SK-N-SH (cell line): Measurements from ENCODE around the gene TECR. TPM values are rescaled to one million over a fixed set of nuclear protein-coding genes. Genes with fewer than 3 reads are reported as not detected.

ENCODE experiments used
- CTCF ChIA-PET: fragments of 300-600, 350-600 bp; formaldehyde crosslinking; extraction: SDS; loops from one replicate; lab custom pipeline; 2021; lab: Yijun Ruan, JAX
- POLR2A ChIA-PET: fragments of 350-600 bp; sonication (Branson Sonifier 250); formaldehyde crosslinking; extraction: SDS; loops from one replicate; lab custom pipeline; 2020; ENCODE audit warnings: antibody characterized with exemption, inconsistent platforms; lab: Yijun Ruan, JAX
- DNase-seq: peaks from one replicate; pipeline ENCODE4 v3.0.0; 2012
- H2AFZ ChIP-seq: fragments of 200-600 bp; sonication (generic); 2 replicates; pipeline ENCODE4 v1.8.1; 2016; ENCODE audit warnings: antibody characterized with exemption, mild to moderate bottlenecking, low read depth
- H3F3A ChIP-seq: fragments of 200-600 bp; sonication (generic); replicated peaks from 2 replicates; pipeline ENCODE3; 2016; ENCODE audit warnings: antibody characterized with exemption, mild to moderate bottlenecking; ENCODE audit not compliant: insufficient read depth
- H3K27ac ChIP-seq, 2 experiments: fragments of 200-500 bp in 1 of 2; fragments of 200-600 bp in 1 of 2; sonication (Bioruptor generic) in 1 of 2; sonication (generic), shearing (Covaris generic) in 1 of 2; 2 replicates each; pipeline versions ENCODE4 v1.5.1 to v1.6.1; 2014 to 2016; ENCODE audit warnings: low read depth in 2 of 2, inconsistent platforms in 1 of 2, low read length in 1 of 2, mild to moderate bottlenecking in 1 of 2, mixed read lengths in 1 of 2
- H3K27me3 ChIP-seq: fragments of 200-600 bp; sonication (generic), shearing (Covaris generic); 2 replicates; pipeline ENCODE4 v1.6.1; 2016; ENCODE audit warnings: mixed run types; ENCODE audit not compliant: insufficient read depth
- H3K36me3 ChIP-seq, 2 experiments: fragments of 200-500 bp in 1 of 2; fragments of 200-600 bp in 1 of 2; sonication (Bioruptor generic) in 1 of 2; sonication (generic) in 1 of 2; replicated peaks in 1 of 2; 2 replicates each; pipeline versions ENCODE3 to v1.5.1; 2014 to 2016; ENCODE audit warnings: low read length in 1 of 2, mild to moderate bottlenecking in 1 of 2; ENCODE audit not compliant: insufficient read depth in 2 of 2, control insufficient read depth in 1 of 2
- H3K4me1 ChIP-seq, 2 experiments: fragments of 200-500 bp in 1 of 2; fragments of 200-600 bp in 1 of 2; sonication (Bioruptor generic) in 1 of 2; sonication (generic), shearing (Covaris generic) in 1 of 2; 2 replicates each; pipeline versions ENCODE4 v1.5.1 to v1.6.1; 2014 to 2016; ENCODE audit warnings: low read depth in 1 of 2, low read length in 1 of 2, mixed run types in 1 of 2; ENCODE audit not compliant: insufficient read depth in 2 of 2, control insufficient read depth in 1 of 2
- H3K4me2 ChIP-seq: fragments of 200-600 bp; sonication (generic), shearing (Covaris generic); 2 replicates; pipeline ENCODE4 v1.6.1; 2017; ENCODE audit warnings: mixed run types
- H3K4me3 ChIP-seq, 2 experiments: fragments of 200-500 bp in 1 of 2; fragments of 200-600 bp in 1 of 2; sonication (Bioruptor generic) in 1 of 2; sonication (generic), shearing (Covaris generic) in 1 of 2; 2 replicates each; pipeline versions ENCODE4 v1.5.1 to v1.8.1; 2014 to 2016; ENCODE audit warnings: low read depth in 2 of 2, inconsistent platforms in 1 of 2, low read length in 1 of 2, mild to moderate bottlenecking in 1 of 2, mixed read lengths in 1 of 2, moderate library complexity in 1 of 2
- H3K79me2 ChIP-seq: fragments of 200-600 bp; sonication (generic); 2 replicates; pipeline ENCODE4 v1.8.1; 2017; ENCODE audit warnings: mild to moderate bottlenecking; ENCODE audit not compliant: insufficient read depth
- H3K9ac ChIP-seq: fragments of 200-600 bp; sonication (generic); 2 replicates; pipeline ENCODE4 v1.6.1; 2017; ENCODE audit warnings: mixed run types
- H3K9me2 ChIP-seq: fragments of 200-600 bp; sonication (generic); 2 replicates; pipeline ENCODE4 v1.6.1; 2017; ENCODE audit warnings: mixed run types
- H3K9me3 ChIP-seq: fragments of 200-600 bp; sonication (generic); 2 replicates; pipeline ENCODE4 v1.6.1; 2017; ENCODE audit warnings: mixed run types, mild to moderate bottlenecking, moderate library complexity
- H4K20me1 ChIP-seq: fragments of 200-600 bp; sonication (generic); 2 replicates; pipeline ENCODE4 v1.6.1; 2017; ENCODE audit warnings: mild to moderate bottlenecking, mixed run types; ENCODE audit not compliant: insufficient read depth
- CHD2 ChIP-seq: fragments of 150-350 bp; IDR thresholded peaks from 2 replicates; pipeline ENCODE4 v1.6.1; 2018; ENCODE audit warnings: low read length; ENCODE audit not compliant: partially characterized antibody
- ELF1 ChIP-seq: IDR thresholded peaks from 2 replicates; pipeline ENCODE4 v1.4.0; 2012
- EP300 ChIP-seq, 2 experiments: IDR thresholded peaks; 2 replicates each; pipeline versions ENCODE4 v1.4.0 to v1.6.1; 2012; ENCODE audit warnings: borderline replicate concordance in 1 of 2, low read depth in 1 of 2, low read length in 1 of 2
- FOSL2 ChIP-seq: IDR thresholded peaks from 2 replicates; pipeline ENCODE4 v1.4.0; 2012; ENCODE audit warnings: low read depth, mild to moderate bottlenecking, moderate library complexity, borderline replicate concordance
- FOXJ3 ChIP-seq: sonication (generic); formaldehyde crosslinking; IDR thresholded peaks from 2 replicates; pipeline ENCODE4 v1.5.1; 2020; ENCODE audit warnings: mild to moderate bottlenecking, missing genetic modification reagents
- FOXM1 ChIP-seq: IDR thresholded peaks from 2 replicates; pipeline ENCODE4 v1.4.0; 2012; ENCODE audit warnings: low read depth, mild to moderate bottlenecking
- MXI1 ChIP-seq: IDR thresholded peaks from 2 replicates; pipeline ENCODE4 v1.6.1; 2012; ENCODE audit warnings: mild to moderate bottlenecking, low read depth, low read length, improper control_type of control experiment
- RAD21 ChIP-seq: IDR thresholded peaks from 2 replicates; pipeline ENCODE4 v1.6.1; 2012; ENCODE audit warnings: mild to moderate bottlenecking, low read length
- RXRA ChIP-seq: IDR thresholded peaks from 2 replicates; pipeline ENCODE4 v1.4.0; 2012; ENCODE audit warnings: low read depth, mild to moderate bottlenecking, borderline replicate concordance
- SIN3A ChIP-seq: IDR thresholded peaks from 2 replicates; pipeline ENCODE4 v1.6.1; 2012; ENCODE audit warnings: low read depth, mild to moderate bottlenecking, low read length, moderate library complexity, borderline replicate concordance
- SMC3 ChIP-seq: IDR thresholded peaks from 2 replicates; pipeline ENCODE4 v1.6.1; 2012; ENCODE audit warnings: low read depth, low read length, improper control_type of control experiment
- TCF12 ChIP-seq: IDR thresholded peaks from 2 replicates; pipeline ENCODE4 v1.4.0; 2012
- WGBS: methylation state at CpG from one replicate; pipeline ENCODE4 v1.1.6; 2017; ENCODE audit warnings: low lambda C conversion rate; 5-methylcytosine and 5-hydroxymethylcytosine counted together
- polyA plus RNA-seq, 3 experiments: library from polyadenylated mRNA; depleted of rRNA; stranded (reverse); fragments of >200 nt; gene quantifications; 2 replicates each; pipeline ENCODE4 v1.2.3, GENCODE V29; 2012
- TF ChIP-seq, protein P1 (sequence below): fragments of 200-600 bp; sonication (generic); IDR thresholded peaks from 2 replicates; pipeline ENCODE4 v1.6.1; 2017; ENCODE audit warnings: antibody characterized with exemption, mild to moderate bottlenecking, moderate library complexity
- TF ChIP-seq, protein P2 (sequence below): IDR thresholded peaks from 2 replicates; pipeline ENCODE4 v1.4.0; 2012; ENCODE audit warnings: low read depth, borderline replicate concordance
- TF ChIP-seq, protein P3 (sequence below): IDR thresholded peaks from 2 replicates; pipeline ENCODE4 v1.6.1; 2012; ENCODE audit warnings: mild to moderate bottlenecking, low read depth, low read length, moderate library complexity
- TF ChIP-seq, protein P4 (sequence below): fragments of 150-350 bp; IDR thresholded peaks from 2 replicates; pipeline ENCODE4 v1.6.1; 2017; ENCODE audit warnings: antibody characterized with exemption, low read length, low read depth, borderline replicate concordance

Gene TECR
- polyA plus RNA-seq, 1 of the 3 experiments (the other 2 are of a cell fraction) = 110 TPM

DNA sequence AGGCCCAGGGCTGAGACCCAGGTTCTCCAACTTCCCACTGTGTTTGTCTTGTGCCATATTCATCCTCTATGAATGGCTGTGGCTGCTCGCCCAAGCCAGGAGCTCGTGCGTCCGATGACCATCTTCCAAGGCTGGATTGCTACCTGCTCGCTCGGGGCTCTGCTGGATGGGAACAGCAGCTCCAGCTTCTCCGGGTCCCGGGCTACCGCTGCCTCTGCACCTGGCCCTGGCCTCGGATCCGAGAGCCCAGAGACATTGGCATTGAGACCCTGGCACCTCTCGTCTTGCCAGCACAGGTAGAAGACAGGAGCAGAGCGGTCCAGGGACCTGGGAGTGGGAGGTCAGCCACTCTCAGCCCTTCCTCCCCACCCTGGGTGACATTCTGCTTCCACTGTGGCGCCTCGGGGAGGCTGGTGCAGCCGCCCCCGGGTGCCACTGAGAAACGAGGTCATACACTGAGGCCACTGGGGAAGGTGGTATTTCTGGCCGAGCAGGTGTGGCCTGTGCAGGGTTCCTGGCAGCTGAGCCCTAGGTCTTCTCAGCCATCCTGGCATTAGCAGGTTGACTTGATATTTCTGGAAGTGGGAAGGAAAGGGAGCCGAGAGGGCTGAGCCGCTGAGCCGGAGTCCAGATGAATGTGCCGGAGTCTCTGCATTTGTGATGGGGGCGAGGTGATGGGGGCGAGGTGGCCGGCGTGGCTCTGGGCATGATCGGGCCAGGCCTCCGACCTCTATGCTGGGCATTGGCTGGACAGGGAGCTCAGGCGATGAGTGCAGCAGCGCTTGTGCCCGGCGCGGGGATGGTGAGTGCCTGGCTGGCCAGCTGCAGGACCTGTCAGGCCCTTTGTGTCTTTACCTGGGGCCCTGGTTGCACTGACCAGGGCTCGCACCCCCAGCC is 23.9 kb downstream of the TECR start:
- Histone ChIP-seq H3K27me3 (no peaks in the 10 kb centered on the region), H3K4me1 (peaks cover 0 to 15% of the 10 kb centered on the region in 2 experiments; a peak in 1 of 4 replicates), H3K9ac (no peak overlapping the region), H3K9me2 (no peaks in the 10 kb centered on the region), H4K20me1 (no peaks in the 10 kb centered on the region; the same call in 1 of the 2 replicates), H3K36me3 (no peaks in the 10 kb centered on the region), H3K4me3 (no peak overlapping the region), H3K4me2 (no peak overlapping the region), H3K27ac (no peak overlapping the region), H2AFZ (no peak overlapping the region), H3F3A (no peaks in the 10 kb centered on the region), H3K9me3 (no peaks in the 10 kb centered on the region), H3K79me2 (peaks cover 18% of the 10 kb centered on the region)
- POLR2A ChIA-PET = no interaction called here
- TF ChIP-seq TCF12 = no peak
- TF ChIP-seq, protein P1, sequence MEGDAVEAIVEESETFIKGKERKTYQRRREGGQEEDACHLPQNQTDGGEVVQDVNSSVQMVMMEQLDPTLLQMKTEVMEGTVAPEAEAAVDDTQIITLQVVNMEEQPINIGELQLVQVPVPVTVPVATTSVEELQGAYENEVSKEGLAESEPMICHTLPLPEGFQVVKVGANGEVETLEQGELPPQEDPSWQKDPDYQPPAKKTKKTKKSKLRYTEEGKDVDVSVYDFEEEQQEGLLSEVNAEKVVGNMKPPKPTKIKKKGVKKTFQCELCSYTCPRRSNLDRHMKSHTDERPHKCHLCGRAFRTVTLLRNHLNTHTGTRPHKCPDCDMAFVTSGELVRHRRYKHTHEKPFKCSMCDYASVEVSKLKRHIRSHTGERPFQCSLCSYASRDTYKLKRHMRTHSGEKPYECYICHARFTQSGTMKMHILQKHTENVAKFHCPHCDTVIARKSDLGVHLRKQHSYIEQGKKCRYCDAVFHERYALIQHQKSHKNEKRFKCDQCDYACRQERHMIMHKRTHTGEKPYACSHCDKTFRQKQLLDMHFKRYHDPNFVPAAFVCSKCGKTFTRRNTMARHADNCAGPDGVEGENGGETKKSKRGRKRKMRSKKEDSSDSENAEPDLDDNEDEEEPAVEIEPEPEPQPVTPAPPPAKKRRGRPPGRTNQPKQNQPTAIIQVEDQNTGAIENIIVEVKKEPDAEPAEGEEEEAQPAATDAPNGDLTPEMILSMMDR = no peak
- no peak for TF ChIP-seq FOSL2
- no peak for TF ChIP-seq SMC3
- DNase-seq = no peak
- CTCF ChIA-PET = interaction anchor here (1.4 to 2.8 kb wide), 3 partner anchors 19 to 73 kb away, joined by 3 to 15 read pairs (median 6); partner anchors contain the start of gene NDUFB7
- 97% methylated on average over 33 of the region's 35 CpGs for WGBS

DNA sequence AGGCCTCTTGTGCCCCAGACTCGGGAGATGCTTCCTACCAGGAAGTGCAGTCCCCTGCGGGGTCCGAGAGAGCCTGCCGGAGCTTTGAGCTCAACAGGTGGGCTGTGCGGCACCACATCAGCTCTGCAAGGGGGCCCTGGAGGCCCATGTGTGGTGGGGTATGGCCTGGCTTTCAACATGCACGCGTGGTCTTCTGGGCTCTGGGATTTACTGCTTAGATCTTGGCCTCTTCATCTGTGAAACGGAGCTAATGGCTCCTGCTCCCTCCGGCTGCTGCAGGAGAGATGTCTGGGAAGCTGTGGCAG is 24.5 kb downstream of the TECR start:
- Histone ChIP-seq H3K27me3 (no peaks in the 10 kb centered on the region), H3K4me1 (peaks cover 0 to 21% of the 10 kb centered on the region in 2 experiments; a peak in 1 of 4 replicates), H3K9ac (no peak overlapping the region), H3K4me3 (no peak overlapping the region), H3K36me3 (no peaks in the 10 kb centered on the region), H2AFZ (no peak overlapping the region), H3K4me2 (no peak overlapping the region), H3F3A (no peaks in the 10 kb centered on the region)
- POLR2A ChIA-PET = no interaction called here
- TF ChIP-seq RAD21 (no peak), SIN3A (no peak), MXI1 (no peak), EP300 (IDR thresholded peaks at IDR 0.05; ENCODE audit: borderline replicate concordance in 1 of 2, low read depth in 1 of 2, low read length in 1 of 2) (no peak), FOXM1 (no peak), CHD2 (no peak), FOXJ3 (no peak), RXRA (no peak), ELF1 (no peak)
- TF ChIP-seq, protein P2, sequence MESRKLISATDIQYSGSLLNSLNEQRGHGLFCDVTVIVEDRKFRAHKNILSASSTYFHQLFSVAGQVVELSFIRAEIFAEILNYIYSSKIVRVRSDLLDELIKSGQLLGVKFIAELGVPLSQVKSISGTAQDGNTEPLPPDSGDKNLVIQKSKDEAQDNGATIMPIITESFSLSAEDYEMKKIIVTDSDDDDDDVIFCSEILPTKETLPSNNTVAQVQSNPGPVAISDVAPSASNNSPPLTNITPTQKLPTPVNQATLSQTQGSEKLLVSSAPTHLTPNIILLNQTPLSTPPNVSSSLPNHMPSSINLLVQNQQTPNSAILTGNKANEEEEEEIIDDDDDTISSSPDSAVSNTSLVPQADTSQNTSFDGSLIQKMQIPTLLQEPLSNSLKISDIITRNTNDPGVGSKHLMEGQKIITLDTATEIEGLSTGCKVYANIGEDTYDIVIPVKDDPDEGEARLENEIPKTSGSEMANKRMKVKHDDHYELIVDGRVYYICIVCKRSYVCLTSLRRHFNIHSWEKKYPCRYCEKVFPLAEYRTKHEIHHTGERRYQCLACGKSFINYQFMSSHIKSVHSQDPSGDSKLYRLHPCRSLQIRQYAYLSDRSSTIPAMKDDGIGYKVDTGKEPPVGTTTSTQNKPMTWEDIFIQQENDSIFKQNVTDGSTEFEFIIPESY = no peak
- TF ChIP-seq, protein P3, sequence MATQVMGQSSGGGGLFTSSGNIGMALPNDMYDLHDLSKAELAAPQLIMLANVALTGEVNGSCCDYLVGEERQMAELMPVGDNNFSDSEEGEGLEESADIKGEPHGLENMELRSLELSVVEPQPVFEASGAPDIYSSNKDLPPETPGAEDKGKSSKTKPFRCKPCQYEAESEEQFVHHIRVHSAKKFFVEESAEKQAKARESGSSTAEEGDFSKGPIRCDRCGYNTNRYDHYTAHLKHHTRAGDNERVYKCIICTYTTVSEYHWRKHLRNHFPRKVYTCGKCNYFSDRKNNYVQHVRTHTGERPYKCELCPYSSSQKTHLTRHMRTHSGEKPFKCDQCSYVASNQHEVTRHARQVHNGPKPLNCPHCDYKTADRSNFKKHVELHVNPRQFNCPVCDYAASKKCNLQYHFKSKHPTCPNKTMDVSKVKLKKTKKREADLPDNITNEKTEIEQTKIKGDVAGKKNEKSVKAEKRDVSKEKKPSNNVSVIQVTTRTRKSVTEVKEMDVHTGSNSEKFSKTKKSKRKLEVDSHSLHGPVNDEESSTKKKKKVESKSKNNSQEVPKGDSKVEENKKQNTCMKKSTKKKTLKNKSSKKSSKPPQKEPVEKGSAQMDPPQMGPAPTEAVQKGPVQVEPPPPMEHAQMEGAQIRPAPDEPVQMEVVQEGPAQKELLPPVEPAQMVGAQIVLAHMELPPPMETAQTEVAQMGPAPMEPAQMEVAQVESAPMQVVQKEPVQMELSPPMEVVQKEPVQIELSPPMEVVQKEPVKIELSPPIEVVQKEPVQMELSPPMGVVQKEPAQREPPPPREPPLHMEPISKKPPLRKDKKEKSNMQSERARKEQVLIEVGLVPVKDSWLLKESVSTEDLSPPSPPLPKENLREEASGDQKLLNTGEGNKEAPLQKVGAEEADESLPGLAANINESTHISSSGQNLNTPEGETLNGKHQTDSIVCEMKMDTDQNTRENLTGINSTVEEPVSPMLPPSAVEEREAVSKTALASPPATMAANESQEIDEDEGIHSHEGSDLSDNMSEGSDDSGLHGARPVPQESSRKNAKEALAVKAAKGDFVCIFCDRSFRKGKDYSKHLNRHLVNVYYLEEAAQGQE = no peak
- TF ChIP-seq, protein P4, sequence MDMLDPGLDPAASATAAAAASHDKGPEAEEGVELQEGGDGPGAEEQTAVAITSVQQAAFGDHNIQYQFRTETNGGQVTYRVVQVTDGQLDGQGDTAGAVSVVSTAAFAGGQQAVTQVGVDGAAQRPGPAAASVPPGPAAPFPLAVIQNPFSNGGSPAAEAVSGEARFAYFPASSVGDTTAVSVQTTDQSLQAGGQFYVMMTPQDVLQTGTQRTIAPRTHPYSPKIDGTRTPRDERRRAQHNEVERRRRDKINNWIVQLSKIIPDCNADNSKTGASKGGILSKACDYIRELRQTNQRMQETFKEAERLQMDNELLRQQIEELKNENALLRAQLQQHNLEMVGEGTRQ = no peak
- TF ChIP-seq, all 33 proteins: peak for 0
- CTCF ChIA-PET = interaction anchor here (1.0 to 2.8 kb wide), 4 partner anchors 9 to 74 kb away, joined by 3 to 15 read pairs (median 4); partner anchors contain the start of gene NDUFB7
- peaks cover 15% of the 10 kb centered on the region for H3K79me2 ChIP-seq
- DNase-seq = no peak
- 79% methylated on average over 5 of the region's 9 CpGs for WGBS
- H3K27ac ChIP-seq = no peak overlapping the region
- no peaks in the 10 kb centered on the region for H3K9me2 ChIP-seq
- no peaks in the 10 kb centered on the region for H3K9me3 ChIP-seq
- H4K20me1 ChIP-seq = no peaks in the 10 kb centered on the region; the same call in 1 of the 2 replicates
